HCT116 (cell line): ENCODE data around the gene CEP112. TPM values are rescaled to one million over a fixed set of nuclear protein-coding genes. Genes with fewer than 3 reads are reported as not detected.
"Not testable (repeated sequence)": the region's sequence is repeated elsewhere in the genome, so short reads cannot be mapped to it uniquely, and the experiment has no call there.

Experiments used
- ATAC-seq: fragments of 200-7000 bp; cut with Tn5 transposase; 2 replicates; pipeline ENCODE4 v1.9.1; 2020; ENCODE audit warnings: mild to moderate bottlenecking, moderate library complexity
- BruUV-seq: library from RNA; stranded (reverse); fragments of 400-500 nt; replicated peaks from 2 replicates; lab custom pipeline; 2021; lab: Mats Ljungman, UMichigan
- CTCF ChIA-PET: fragments of 300-600 bp; sonication (Branson Sonifier 250); formaldehyde crosslinking; loops from one replicate; lab custom pipeline; 2021; ENCODE audit warnings: antibody characterized with exemption; lab: Charles Lee
- POLR2A ChIA-PET: fragments of 300-600, 350-600 bp; sonication (Branson Sonifier 250); formaldehyde crosslinking; loops from one replicate; lab custom pipeline; 2021; ENCODE audit warnings: antibody characterized with exemption; lab: Charles Lee
- RAD21 ChIA-PET, 2 experiments: fragments of 300-600 bp; sonication (Branson Sonifier 250); formaldehyde crosslinking; loops; one replicate each; lab custom pipeline; 2023; ENCODE audit warnings: low total read pairs in 2 of 2; ENCODE audit not compliant: uncharacterized antibody in 2 of 2, unreplicated experiment in 2 of 2, low non-redundant PET in 1 of 2; lab: Charles Lee
- DNase-seq: peaks from one replicate; pipeline ENCODE4 v3.0.0-alpha.2; 2010; ENCODE audit warnings: low read depth, low spot score
- H2AFZ ChIP-seq: fragments of 200-600 bp; shearing (Covaris generic), sonication (generic); 2 replicates; pipeline ENCODE4 v1.6.1; 2017; ENCODE audit warnings: low read depth, mixed run types, mixed read lengths, antibody characterized with exemption, low read length; ENCODE audit not compliant: poor library complexity, severe bottlenecking
- H3K27ac ChIP-seq: 2 replicates; pipeline ENCODE4 v1.5.1; 2012; ENCODE audit warnings: low read depth, low read length
- H3K27me3 ChIP-seq: fragments of 200-600 bp; sonication (generic); 2 replicates; pipeline ENCODE4 v1.6.1; 2016; ENCODE audit warnings: mixed run types, low read length, mixed read lengths; ENCODE audit not compliant: insufficient read depth
- H3K36me3 ChIP-seq, 2 experiments: fragments of 200-500 bp in 1 of 2; fragments of 200-600 bp in 1 of 2; sonication (Bioruptor generic) in 1 of 2; sonication (generic) in 1 of 2; 2 replicates each; pipeline versions ENCODE4 v1.5.1 to v1.6.1; 2014 to 2016; ENCODE audit warnings: low read length in 2 of 2, inconsistent platforms in 1 of 2, mixed read lengths in 1 of 2, mixed run types in 1 of 2; ENCODE audit not compliant: insufficient read depth in 2 of 2, control insufficient read depth in 1 of 2
- H3K4me1 ChIP-seq, 2 experiments: fragments of 200-600 bp in 1 of 2; sonication (generic) in 1 of 2; 2 replicates each; pipeline versions ENCODE4 v1.5.1 to v1.6.1; 2012 to 2017; ENCODE audit warnings: low read length in 2 of 2, inconsistent platforms in 1 of 2, mild to moderate bottlenecking in 1 of 2, mixed read lengths in 1 of 2, mixed run types in 1 of 2, moderate library complexity in 1 of 2; ENCODE audit not compliant: insufficient read depth in 2 of 2, control insufficient read depth in 1 of 2
- H3K4me2 ChIP-seq: fragments of 200-600 bp; sonication (generic); 2 replicates; pipeline ENCODE4 v1.6.1; 2017; ENCODE audit warnings: mixed run types, low read length, mixed read lengths
- H3K4me3 ChIP-seq, 2 experiments: fragments of 200-600 bp in 1 of 2; sonication (generic) in 1 of 2; replicated peaks in 1 of 2; 2 replicates each; pipeline ENCODE4 v1.5.1; 2011 to 2016; ENCODE audit warnings: low read length in 2 of 2, control low read depth in 1 of 2, low read depth in 1 of 2, mild to moderate bottlenecking in 1 of 2, mixed read lengths in 1 of 2, mixed run types in 1 of 2
- H3K79me2 ChIP-seq: fragments of 200-600 bp; sonication (generic); 2 replicates; pipeline ENCODE4 v1.6.1; 2017; ENCODE audit warnings: mild to moderate bottlenecking, mixed run types, low read length, moderate library complexity, mixed read lengths; ENCODE audit not compliant: insufficient read depth
- H3K9ac ChIP-seq: fragments of 200-600 bp; sonication (generic); 2 replicates; pipeline ENCODE4 v1.6.1; 2016; ENCODE audit warnings: low read length, mixed read lengths
- H3K9me2 ChIP-seq: fragments of 200-600 bp; sonication (generic), shearing (Covaris generic); 2 replicates; pipeline ENCODE4 v1.6.1; 2017; ENCODE audit warnings: mixed run types, mild to moderate bottlenecking, moderate library complexity; ENCODE audit not compliant: insufficient read depth
- H3K9me3 ChIP-seq, 2 experiments: fragments of 200-500 bp in 1 of 2; fragments of 200-600 bp in 1 of 2; sonication (Bioruptor generic) in 1 of 2; sonication (generic) in 1 of 2; 2 replicates each; pipeline ENCODE4 v1.6.1; 2014 to 2017; ENCODE audit warnings: low read length in 2 of 2, mixed read lengths in 2 of 2, inconsistent platforms in 1 of 2, low read depth in 1 of 2, mild to moderate bottlenecking in 1 of 2, mixed run types in 1 of 2, moderate library complexity in 1 of 2; ENCODE audit not compliant: control insufficient read depth in 1 of 2, insufficient read depth in 1 of 2
- H4K20me1 ChIP-seq: fragments of 200-600 bp; sonication (generic), shearing (Covaris generic); 2 replicates; pipeline ENCODE4 v1.6.1; 2017; ENCODE audit warnings: mixed run types, mild to moderate bottlenecking, moderate library complexity; ENCODE audit not compliant: insufficient read depth
- CBX3 ChIP-seq: IDR thresholded peaks from 2 replicates; pipeline ENCODE4 v1.6.1; 2012; ENCODE audit warnings: low read depth
- CEBPB ChIP-seq: IDR thresholded peaks from 2 replicates; pipeline ENCODE4 v1.6.1; 2012; ENCODE audit warnings: low read depth
- ELF1 ChIP-seq: IDR thresholded peaks from 2 replicates; pipeline ENCODE4 v1.6.1; 2012; ENCODE audit warnings: low read depth, borderline replicate concordance
- JUND ChIP-seq: IDR thresholded peaks from 2 replicates; pipeline ENCODE4 v1.6.1; 2012
- POLR2A ChIP-seq: IDR thresholded peaks from 2 replicates; pipeline ENCODE4 v1.7.0; 2011; ENCODE audit warnings: borderline replicate concordance; ENCODE audit not compliant: insufficient read depth, insufficient read length; ENCODE audit errors: extremely low read depth
- RAD21 ChIP-seq: IDR thresholded peaks from 2 replicates; pipeline ENCODE4 v1.6.1; 2012; ENCODE audit warnings: low read depth, mild to moderate bottlenecking
- SP1 ChIP-seq: IDR thresholded peaks from 2 replicates; pipeline ENCODE4 v1.6.1; 2012; ENCODE audit warnings: low read depth
- SRF ChIP-seq: IDR thresholded peaks from 2 replicates; pipeline ENCODE4 v1.6.1; 2012; ENCODE audit warnings: low read depth
- YY1 ChIP-seq: IDR thresholded peaks from 2 replicates; pipeline ENCODE4 v1.6.1; 2011; ENCODE audit warnings: low read length, low read depth, moderate library complexity, mild to moderate bottlenecking; ENCODE audit not compliant: insufficient replicate concordance; ENCODE audit errors: extremely low read depth
- ZFX ChIP-seq: fragments of 450-650 bp; IDR thresholded peaks from 2 replicates; pipeline ENCODE4 v1.6.1; 2017
- intact Hi-C: fragments of 100-400 bp; cut with micrococcal nuclease; formaldehyde crosslinking; loops from 2 replicates; pipeline ENCODE4 v1.10.0; 2022
- total RNA-seq: library from RNA; stranded (reverse); gene quantifications from one replicate; pipeline ENCODE4 v1.2.1, GENCODE V29; 2021; ENCODE audit not compliant: unreplicated experiment
- TF ChIP-seq, protein P1 (sequence below), 3 experiments: fragments of 200-600 bp in 1 of 3; sonication (generic) in 1 of 3; IDR thresholded peaks in 2 of 3; conservative IDR thresholded peaks in 1 of 3; 2 replicates each; pipeline ENCODE4 v1.5.1; 2012 to 2017; ENCODE audit warnings: low read depth in 2 of 3, low read length in 2 of 3, antibody characterized with exemption in 1 of 3, borderline replicate concordance in 1 of 3, control low read depth in 1 of 3, mild to moderate bottlenecking in 1 of 3, mixed read lengths in 1 of 3, mixed run types in 1 of 3, moderate library complexity in 1 of 3; ENCODE audit not compliant: insufficient read depth in 1 of 3
- TF ChIP-seq, protein P2 (sequence below): IDR thresholded peaks from 2 replicates; pipeline ENCODE4 v1.6.1; 2012; ENCODE audit warnings: low read depth
- TF ChIP-seq, protein P3 (sequence below): IDR thresholded peaks from 2 replicates; pipeline ENCODE4 v1.6.1; 2011; ENCODE audit warnings: mild to moderate bottlenecking, low read length, moderate library complexity; ENCODE audit not compliant: insufficient replicate concordance; ENCODE audit errors: extremely low read depth
- TF ChIP-seq, protein P4 (sequence below): IDR thresholded peaks from 2 replicates; pipeline ENCODE4 v1.6.1; 2012

CEP112 gene
- total RNA-seq, 1 experiment from 2014 or later: 10.9 TPM

DNA sequence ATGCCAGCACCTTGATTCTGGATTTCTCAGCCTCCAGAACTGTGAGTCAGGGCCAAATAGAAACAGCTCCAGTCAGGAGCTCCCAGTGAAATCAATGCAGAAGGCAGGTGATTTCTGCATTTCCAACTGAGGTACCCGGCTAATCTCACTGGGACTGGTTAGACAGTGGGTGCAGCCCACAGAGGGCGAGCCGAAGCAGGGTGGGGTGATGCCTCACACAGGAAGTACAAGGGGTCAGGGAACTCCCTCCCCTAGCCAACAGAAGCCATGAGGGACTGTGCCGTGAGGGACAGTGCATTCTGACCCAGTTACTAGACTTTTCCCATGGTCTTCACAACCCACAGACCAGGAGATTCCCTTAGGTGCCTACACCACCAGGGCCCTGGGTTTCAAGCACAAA is 36.9 kb downstream of the CEP112 start:
- H3K4me1 ChIP-seq, H3K9me2 ChIP-seq, H3K27ac ChIP-seq, DNase-seq, intact Hi-C loops, H4K20me1 ChIP-seq, H3K4me3 ChIP-seq, H2AFZ ChIP-seq, H3K9me3 ChIP-seq, H3K4me2 ChIP-seq, H3K79me2 ChIP-seq, ATAC-seq, H3K27me3 ChIP-seq, POLR2A ChIA-PET, BruUV-seq, CTCF ChIA-PET, RAD21 ChIA-PET, H3K36me3 ChIP-seq, H3K9ac ChIP-seq: not testable (repeated sequence)

DNA sequence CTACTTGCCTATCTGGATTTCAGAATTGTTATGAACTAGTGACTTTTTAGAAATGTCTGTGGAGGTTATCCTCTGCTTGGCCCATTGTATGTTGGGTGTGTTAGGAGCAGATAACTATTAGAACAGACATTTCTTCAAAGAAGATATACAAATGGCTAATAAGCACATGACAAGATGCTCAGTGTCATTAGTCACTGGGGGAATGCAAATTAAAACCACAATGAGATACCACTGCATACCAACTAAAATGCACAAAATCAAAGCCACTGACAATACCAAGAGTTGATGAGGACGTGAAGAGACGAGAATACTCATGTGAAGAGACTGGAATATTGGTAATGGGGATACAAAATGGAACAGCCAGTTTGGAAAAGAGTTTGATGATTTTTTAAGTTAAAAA is 39.2 kb downstream of the CEP112 start:
- POLR2A ChIA-PET: no interaction called here
- H3K4me2 ChIP-seq: no peak overlapping the region
- H2AFZ ChIP-seq: no peak overlapping the region
- no peaks in the 10 kb centered on the region for H3K79me2 ChIP-seq
- no peak for ATAC-seq
- no peak overlapping the region for H3K9ac ChIP-seq
- no peak overlapping the region for H3K4me3 ChIP-seq
- H3K9me3 ChIP-seq: no peaks in the 10 kb centered on the region
- no peak for DNase-seq
- BruUV-seq: no TSS peak
- H3K27me3 ChIP-seq: no peaks in the 10 kb centered on the region
- intact Hi-C loops: no loop called here
- no peaks in the 10 kb centered on the region for H3K36me3 ChIP-seq
- RAD21 ChIA-PET: no interaction called here
- no peaks in the 10 kb centered on the region for H4K20me1 ChIP-seq
- no peaks in the 10 kb centered on the region for H3K9me2 ChIP-seq
- H3K4me1 ChIP-seq: no peaks in the 10 kb centered on the region
- CTCF ChIA-PET: no interaction called here
- H3K27ac ChIP-seq: no peak overlapping the region
- TF ChIP-seq RAD21 (no peak), JUND (no peak), CEBPB (no peak), CBX3 (no peak), SRF (no peak), ELF1 (no peak), ZFX (no peak), POLR2A (no peak), YY1 (no peak), SP1 (no peak)
- TF ChIP-seq, protein P1, sequence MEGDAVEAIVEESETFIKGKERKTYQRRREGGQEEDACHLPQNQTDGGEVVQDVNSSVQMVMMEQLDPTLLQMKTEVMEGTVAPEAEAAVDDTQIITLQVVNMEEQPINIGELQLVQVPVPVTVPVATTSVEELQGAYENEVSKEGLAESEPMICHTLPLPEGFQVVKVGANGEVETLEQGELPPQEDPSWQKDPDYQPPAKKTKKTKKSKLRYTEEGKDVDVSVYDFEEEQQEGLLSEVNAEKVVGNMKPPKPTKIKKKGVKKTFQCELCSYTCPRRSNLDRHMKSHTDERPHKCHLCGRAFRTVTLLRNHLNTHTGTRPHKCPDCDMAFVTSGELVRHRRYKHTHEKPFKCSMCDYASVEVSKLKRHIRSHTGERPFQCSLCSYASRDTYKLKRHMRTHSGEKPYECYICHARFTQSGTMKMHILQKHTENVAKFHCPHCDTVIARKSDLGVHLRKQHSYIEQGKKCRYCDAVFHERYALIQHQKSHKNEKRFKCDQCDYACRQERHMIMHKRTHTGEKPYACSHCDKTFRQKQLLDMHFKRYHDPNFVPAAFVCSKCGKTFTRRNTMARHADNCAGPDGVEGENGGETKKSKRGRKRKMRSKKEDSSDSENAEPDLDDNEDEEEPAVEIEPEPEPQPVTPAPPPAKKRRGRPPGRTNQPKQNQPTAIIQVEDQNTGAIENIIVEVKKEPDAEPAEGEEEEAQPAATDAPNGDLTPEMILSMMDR (IDR thresholded peaks at IDR 0.05 in 2 of 3, conservative IDR thresholded peaks at IDR 0.05 in 1 of 3; ENCODE audit: borderline replicate concordance in 1 of 3, insufficient read depth in 1 of 3, low read depth in 2 of 3, low read length in 2 of 3): no peak
- TF ChIP-seq, protein P2, sequence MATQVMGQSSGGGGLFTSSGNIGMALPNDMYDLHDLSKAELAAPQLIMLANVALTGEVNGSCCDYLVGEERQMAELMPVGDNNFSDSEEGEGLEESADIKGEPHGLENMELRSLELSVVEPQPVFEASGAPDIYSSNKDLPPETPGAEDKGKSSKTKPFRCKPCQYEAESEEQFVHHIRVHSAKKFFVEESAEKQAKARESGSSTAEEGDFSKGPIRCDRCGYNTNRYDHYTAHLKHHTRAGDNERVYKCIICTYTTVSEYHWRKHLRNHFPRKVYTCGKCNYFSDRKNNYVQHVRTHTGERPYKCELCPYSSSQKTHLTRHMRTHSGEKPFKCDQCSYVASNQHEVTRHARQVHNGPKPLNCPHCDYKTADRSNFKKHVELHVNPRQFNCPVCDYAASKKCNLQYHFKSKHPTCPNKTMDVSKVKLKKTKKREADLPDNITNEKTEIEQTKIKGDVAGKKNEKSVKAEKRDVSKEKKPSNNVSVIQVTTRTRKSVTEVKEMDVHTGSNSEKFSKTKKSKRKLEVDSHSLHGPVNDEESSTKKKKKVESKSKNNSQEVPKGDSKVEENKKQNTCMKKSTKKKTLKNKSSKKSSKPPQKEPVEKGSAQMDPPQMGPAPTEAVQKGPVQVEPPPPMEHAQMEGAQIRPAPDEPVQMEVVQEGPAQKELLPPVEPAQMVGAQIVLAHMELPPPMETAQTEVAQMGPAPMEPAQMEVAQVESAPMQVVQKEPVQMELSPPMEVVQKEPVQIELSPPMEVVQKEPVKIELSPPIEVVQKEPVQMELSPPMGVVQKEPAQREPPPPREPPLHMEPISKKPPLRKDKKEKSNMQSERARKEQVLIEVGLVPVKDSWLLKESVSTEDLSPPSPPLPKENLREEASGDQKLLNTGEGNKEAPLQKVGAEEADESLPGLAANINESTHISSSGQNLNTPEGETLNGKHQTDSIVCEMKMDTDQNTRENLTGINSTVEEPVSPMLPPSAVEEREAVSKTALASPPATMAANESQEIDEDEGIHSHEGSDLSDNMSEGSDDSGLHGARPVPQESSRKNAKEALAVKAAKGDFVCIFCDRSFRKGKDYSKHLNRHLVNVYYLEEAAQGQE: no peak
- TF ChIP-seq, protein P3, sequence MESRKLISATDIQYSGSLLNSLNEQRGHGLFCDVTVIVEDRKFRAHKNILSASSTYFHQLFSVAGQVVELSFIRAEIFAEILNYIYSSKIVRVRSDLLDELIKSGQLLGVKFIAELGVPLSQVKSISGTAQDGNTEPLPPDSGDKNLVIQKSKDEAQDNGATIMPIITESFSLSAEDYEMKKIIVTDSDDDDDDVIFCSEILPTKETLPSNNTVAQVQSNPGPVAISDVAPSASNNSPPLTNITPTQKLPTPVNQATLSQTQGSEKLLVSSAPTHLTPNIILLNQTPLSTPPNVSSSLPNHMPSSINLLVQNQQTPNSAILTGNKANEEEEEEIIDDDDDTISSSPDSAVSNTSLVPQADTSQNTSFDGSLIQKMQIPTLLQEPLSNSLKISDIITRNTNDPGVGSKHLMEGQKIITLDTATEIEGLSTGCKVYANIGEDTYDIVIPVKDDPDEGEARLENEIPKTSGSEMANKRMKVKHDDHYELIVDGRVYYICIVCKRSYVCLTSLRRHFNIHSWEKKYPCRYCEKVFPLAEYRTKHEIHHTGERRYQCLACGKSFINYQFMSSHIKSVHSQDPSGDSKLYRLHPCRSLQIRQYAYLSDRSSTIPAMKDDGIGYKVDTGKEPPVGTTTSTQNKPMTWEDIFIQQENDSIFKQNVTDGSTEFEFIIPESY: no peak
- TF ChIP-seq, protein P4, sequence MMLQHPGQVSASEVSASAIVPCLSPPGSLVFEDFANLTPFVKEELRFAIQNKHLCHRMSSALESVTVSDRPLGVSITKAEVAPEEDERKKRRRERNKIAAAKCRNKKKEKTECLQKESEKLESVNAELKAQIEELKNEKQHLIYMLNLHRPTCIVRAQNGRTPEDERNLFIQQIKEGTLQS: no peak
